GM12878 (cell line): ENCODE measurements around the gene IL37. TPM values are rescaled to one million over a fixed set of nuclear protein-coding genes. Genes with fewer than 3 reads are reported as not detected.

Experiments used
- EED ChIP-seq: sonication (generic); IDR thresholded peaks from 2 replicates; pipeline ENCODE4 v1.6.1; 2016; ENCODE audit warnings: antibody characterized with exemption, low read depth
- SIN3A ChIP-seq: IDR thresholded peaks from 2 replicates; pipeline ENCODE4 v1.6.1; 2012; ENCODE audit warnings: low read depth, low read length, improper control_type of control experiment
- YBX1 ChIP-seq: fragments of 450-650 bp; IDR thresholded peaks from 2 replicates; pipeline ENCODE4 v1.6.1; 2016; ENCODE audit warnings: antibody characterized with exemption
- ZNF217 ChIP-seq: fragments of 450-650 bp; IDR thresholded peaks from 2 replicates; pipeline ENCODE4 v1.6.1; 2017; ENCODE audit warnings: antibody characterized with exemption, mild to moderate bottlenecking
- polyA plus RNA-seq, 11 experiments: library from polyadenylated mRNA; depleted of rRNA in 4 of 11; unstranded in 6 of 11; stranded (reverse) in 5 of 11; fragments of >200 nt; fragmentation: Nextera tagmentation in 4 of 11; fragmentation: Illumina TruSeq in 1 of 11; extraction: Ambion mirVana in 4 of 11; extraction: Trizol in 1 of 11; gene quantifications; 1 replicate in 1 of 11; 2 replicates in 10 of 11; pipeline versions ENCODE4 v1.2.1 to v1.2.3, GENCODE V29; 2011 to 2016; ENCODE audit warnings: inconsistent platforms in 2 of 11, missing spikeins in 2 of 11, low read depth in 1 of 11
- total RNA-seq, 4 experiments: library from RNA; depleted of rRNA in 3 of 4; stranded (reverse); fragments of >200 nt in 3 of 4; fragmentation: Illumina TruSeq in 1 of 4; extraction: Trizol in 1 of 4; gene quantifications; 2 replicates each; pipeline versions ENCODE4 v1.2.1 to v1.2.3, GENCODE V29; 2013 to 2021
- TF ChIP-seq, protein P1 (sequence below): fragments of 450-650 bp; IDR thresholded peaks from 2 replicates; pipeline ENCODE4 v1.6.1; 2017; ENCODE audit warnings: mild to moderate bottlenecking, moderate library complexity
- TF ChIP-seq, protein P2 (sequence below): fragments of 450-650 bp; IDR thresholded peaks from 2 replicates; pipeline ENCODE4 v1.6.1; 2018; ENCODE audit warnings: borderline replicate concordance, mild to moderate bottlenecking; ENCODE audit not compliant: partially characterized antibody

The IL37 gene
- total and polyA plus RNA-seq, 10 of the 15 experiments (the other 5 are each of a cell fraction or from before 2014, with no cell fraction given): 0.41 to 0.54 TPM; not detected in 8

DNA sequence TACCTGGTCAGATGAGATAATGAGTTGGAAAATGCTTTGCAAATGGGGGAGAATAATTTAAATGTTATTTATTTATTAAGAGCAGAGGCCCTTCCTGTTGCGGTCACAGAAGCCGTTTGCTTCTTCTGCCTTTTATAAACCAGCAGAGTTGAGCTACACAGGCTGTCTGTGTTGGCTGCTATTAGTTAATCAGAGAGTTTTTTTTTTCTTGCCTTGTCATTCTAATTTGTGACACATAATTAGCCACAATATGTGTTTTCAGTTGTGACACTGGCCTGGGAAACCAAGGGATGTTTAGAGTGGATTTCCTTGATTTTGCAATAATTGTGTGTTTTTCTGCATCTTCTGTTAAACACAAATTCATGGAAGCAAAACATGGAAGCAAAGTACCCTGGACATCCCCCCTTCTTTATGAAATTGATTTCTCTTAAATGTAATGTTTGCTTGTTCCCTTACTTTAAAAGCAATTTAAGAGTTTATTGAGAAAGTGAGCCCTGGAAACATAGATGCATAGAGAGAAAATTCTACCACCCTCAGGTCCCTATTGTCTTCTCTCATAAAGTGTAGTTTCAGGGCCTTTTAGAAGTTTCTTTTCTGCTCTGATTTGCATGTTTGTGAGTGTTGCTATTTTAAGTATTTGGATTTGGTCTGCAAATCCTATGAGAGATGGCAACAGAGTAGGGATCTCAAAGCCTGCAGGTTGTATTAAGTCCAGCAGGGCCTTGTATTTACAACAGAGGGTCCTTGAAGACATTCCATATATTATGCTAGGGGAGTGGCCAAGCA lies 22.8 kb upstream of the IL37 start (continued):
- TF ChIP-seq, protein P1, sequence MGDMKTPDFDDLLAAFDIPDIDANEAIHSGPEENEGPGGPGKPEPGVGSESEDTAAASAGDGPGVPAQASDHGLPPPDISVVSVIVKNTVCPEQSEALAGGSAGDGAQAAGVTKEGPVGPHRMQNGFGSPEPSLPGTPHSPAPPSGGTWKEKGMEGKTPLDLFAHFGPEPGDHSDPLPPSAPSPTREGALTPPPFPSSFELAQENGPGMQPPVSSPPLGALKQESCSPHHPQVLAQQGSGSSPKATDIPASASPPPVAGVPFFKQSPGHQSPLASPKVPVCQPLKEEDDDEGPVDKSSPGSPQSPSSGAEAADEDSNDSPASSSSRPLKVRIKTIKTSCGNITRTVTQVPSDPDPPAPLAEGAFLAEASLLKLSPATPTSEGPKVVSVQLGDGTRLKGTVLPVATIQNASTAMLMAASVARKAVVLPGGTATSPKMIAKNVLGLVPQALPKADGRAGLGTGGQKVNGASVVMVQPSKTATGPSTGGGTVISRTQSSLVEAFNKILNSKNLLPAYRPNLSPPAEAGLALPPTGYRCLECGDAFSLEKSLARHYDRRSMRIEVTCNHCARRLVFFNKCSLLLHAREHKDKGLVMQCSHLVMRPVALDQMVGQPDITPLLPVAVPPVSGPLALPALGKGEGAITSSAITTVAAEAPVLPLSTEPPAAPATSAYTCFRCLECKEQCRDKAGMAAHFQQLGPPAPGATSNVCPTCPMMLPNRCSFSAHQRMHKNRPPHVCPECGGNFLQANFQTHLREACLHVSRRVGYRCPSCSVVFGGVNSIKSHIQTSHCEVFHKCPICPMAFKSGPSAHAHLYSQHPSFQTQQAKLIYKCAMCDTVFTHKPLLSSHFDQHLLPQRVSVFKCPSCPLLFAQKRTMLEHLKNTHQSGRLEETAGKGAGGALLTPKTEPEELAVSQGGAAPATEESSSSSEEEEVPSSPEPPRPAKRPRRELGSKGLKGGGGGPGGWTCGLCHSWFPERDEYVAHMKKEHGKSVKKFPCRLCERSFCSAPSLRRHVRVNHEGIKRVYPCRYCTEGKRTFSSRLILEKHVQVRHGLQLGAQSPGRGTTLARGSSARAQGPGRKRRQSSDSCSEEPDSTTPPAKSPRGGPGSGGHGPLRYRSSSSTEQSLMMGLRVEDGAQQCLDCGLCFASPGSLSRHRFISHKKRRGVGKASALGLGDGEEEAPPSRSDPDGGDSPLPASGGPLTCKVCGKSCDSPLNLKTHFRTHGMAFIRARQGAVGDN: no peak
- TF ChIP-seq SIN3A (no peak), ZNF217 (no peak), YBX1 (no peak), EED (no peak)
- TF ChIP-seq, protein P2, sequence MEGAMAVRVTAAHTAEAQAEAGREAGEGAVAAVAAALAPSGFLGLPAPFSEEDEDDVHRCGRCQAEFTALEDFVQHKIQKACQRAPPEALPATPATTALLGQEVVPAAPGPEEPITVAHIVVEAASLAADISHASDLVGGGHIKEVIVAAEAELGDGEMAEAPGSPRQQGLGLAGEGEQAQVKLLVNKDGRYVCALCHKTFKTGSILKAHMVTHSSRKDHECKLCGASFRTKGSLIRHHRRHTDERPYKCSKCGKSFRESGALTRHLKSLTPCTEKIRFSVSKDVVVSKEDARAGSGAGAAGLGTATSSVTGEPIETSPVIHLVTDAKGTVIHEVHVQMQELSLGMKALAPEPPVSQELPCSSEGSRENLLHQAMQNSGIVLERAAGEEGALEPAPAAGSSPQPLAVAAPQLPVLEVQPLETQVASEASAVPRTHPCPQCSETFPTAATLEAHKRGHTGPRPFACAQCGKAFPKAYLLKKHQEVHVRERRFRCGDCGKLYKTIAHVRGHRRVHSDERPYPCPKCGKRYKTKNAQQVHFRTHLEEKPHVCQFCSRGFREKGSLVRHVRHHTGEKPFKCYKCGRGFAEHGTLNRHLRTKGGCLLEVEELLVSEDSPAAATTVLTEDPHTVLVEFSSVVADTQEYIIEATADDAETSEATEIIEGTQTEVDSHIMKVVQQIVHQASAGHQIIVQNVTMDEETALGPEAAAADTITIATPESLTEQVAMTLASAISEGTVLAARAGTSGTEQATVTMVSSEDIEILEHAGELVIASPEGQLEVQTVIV: no peak
